ENCODE measurements around the gene RNF220.

The RNF220 gene

GRCh38 chr1:44519035-44519676 lies 114.1 kb downstream of the RNF220 start:
- H3K27ac ChIP-seq: no peak overlapping the region
- TF ChIP-seq CTCF (conservative IDR thresholded peaks at IDR 0.05) (no peak), ZFX (IDR thresholded peaks at IDR 0.05) (no peak)

- no peak for TF ChIP-seq CTCF (conservative IDR thresholded peaks at IDR 0.05)
- no peak for TF ChIP-seq ZFX (IDR thresholded peaks at IDR 0.05)
- H3K27ac ChIP-seq: no peak overlapping the region
Observed at GRCh38 chr1:44521378-44522080, 116.5 kb downstream of the RNF220 start.

GRCh38 chr1:44523593-44524591 lies 118.8 kb downstream of the RNF220 start:
- TF ChIP-seq CTCF (conservative IDR thresholded peaks at IDR 0.05): no peak
- TF ChIP-seq ZFX (IDR thresholded peaks at IDR 0.05): no peak
- H3K27ac ChIP-seq: no peak overlapping the region

GRCh38 chr1:44524655-44525500 lies 119.8 kb downstream of the RNF220 start:
- no peak overlapping the region for H3K27ac ChIP-seq
- TF ChIP-seq CTCF (conservative IDR thresholded peaks at IDR 0.05): no peak
- TF ChIP-seq ZFX (IDR thresholded peaks at IDR 0.05): no peak

GRCh38 chr1:44526295-44527073 lies 121.4 kb downstream of the RNF220 start:
- no peak overlapping the region for H3K27ac ChIP-seq
- TF ChIP-seq CTCF (conservative IDR thresholded peaks at IDR 0.05): no peak
- TF ChIP-seq ZFX (IDR thresholded peaks at IDR 0.05): no peak

Measured in C4-2B (cell line).